ENCODE data around the gene HMCN2. TPM values are rescaled to one million over a fixed set of nuclear protein-coding genes. Genes with fewer than 3 reads are reported as not detected.

HMCN2 gene
- total RNA-seq, 6 experiments from 2014 or later, result under 0.01 to 0.05 (median 0.02) TPM; not detected in 3

GRCh38 chr9:130330202-130330862 is 64.8 kb downstream of the HMCN2 start:
- no peak for DNase-seq
- Mint-ChIP-seq H3K9me3 (no peaks in the 10 kb centered on the region), H3K27ac (no peak overlapping the region), H3K4me1 (ENCODE audit: low read depth) (peaks cover 15% of the 10 kb centered on the region), H3K27me3 (ENCODE audit: insufficient read depth) (peaks cover 33% of the 10 kb centered on the region), H3K36me3 (ENCODE audit: low read depth) (no peaks in the 10 kb centered on the region), H3K4me3 (no peak overlapping the region)
- TF ChIP-seq, protein P1, sequence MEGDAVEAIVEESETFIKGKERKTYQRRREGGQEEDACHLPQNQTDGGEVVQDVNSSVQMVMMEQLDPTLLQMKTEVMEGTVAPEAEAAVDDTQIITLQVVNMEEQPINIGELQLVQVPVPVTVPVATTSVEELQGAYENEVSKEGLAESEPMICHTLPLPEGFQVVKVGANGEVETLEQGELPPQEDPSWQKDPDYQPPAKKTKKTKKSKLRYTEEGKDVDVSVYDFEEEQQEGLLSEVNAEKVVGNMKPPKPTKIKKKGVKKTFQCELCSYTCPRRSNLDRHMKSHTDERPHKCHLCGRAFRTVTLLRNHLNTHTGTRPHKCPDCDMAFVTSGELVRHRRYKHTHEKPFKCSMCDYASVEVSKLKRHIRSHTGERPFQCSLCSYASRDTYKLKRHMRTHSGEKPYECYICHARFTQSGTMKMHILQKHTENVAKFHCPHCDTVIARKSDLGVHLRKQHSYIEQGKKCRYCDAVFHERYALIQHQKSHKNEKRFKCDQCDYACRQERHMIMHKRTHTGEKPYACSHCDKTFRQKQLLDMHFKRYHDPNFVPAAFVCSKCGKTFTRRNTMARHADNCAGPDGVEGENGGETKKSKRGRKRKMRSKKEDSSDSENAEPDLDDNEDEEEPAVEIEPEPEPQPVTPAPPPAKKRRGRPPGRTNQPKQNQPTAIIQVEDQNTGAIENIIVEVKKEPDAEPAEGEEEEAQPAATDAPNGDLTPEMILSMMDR (IDR thresholded peaks at IDR 0.05), result no peak

- no peak overlapping the region for H3K4me3 Mint-ChIP-seq
- H3K4me1 Mint-ChIP-seq (ENCODE audit: low read depth), result peaks cover 15% of the 10 kb centered on the region
- peaks cover 38% of the 10 kb centered on the region for H3K27me3 Mint-ChIP-seq (ENCODE audit: insufficient read depth)
- no peak for DNase-seq
- H3K9me3 Mint-ChIP-seq, result no peaks in the 10 kb centered on the region
- no peak overlapping the region for H3K27ac Mint-ChIP-seq
- H3K36me3 Mint-ChIP-seq (ENCODE audit: low read depth), result no peaks in the 10 kb centered on the region
- TF ChIP-seq, protein P1 (IDR thresholded peaks at IDR 0.05), result no peak
These were observed 65.5 kb downstream of the HMCN2 start for GRCh38 chr9:130331061-130331460.

- TF ChIP-seq, protein P1 (IDR thresholded peaks at IDR 0.05), result no peak
- H3K27me3 Mint-ChIP-seq (ENCODE audit: insufficient read depth), result peaks cover 34% of the 10 kb centered on the region
- H3K4me1 Mint-ChIP-seq (ENCODE audit: low read depth), result peaks cover 15% of the 10 kb centered on the region
- DNase-seq, result peak; percentile 80
- H3K27ac Mint-ChIP-seq, result peak overlapping the region; percentile 42
- H3K4me3 Mint-ChIP-seq, result no peak overlapping the region
- no peaks in the 10 kb centered on the region for H3K9me3 Mint-ChIP-seq
- H3K36me3 Mint-ChIP-seq (ENCODE audit: low read depth), result no peaks in the 10 kb centered on the region
These were observed 66.0 kb downstream of the HMCN2 start for GRCh38 chr9:130331573-130331972.

DNA sequence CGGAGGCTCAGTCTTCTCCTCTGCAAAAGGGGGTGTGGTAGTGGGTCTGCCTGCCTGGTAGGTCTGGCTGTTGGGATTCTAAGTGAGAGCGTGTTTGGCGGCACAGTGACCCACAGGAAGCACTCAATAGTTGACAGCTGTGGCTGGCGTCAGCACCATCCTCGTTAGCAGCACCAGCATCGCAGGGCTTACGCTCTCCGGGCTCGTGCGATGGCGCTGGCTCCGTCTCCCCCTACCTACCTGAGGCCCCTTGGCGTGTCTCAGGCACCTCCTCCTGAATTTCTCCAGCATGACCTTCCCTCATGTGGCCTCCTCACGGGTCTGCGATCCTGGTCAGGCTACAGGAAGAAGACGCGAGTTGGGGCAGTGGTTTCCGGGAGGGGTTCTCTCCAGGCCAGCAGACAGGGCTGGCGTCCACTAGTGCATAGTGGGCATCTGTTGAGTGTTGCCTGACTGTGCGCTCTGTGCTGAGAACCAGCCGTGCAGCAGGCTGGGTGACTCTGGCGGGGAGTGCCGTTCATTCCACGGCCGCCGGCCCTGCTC is 66.9 kb downstream of the HMCN2 start:
- Mint-ChIP-seq H3K9me3 (no peaks in the 10 kb centered on the region), H3K27ac (peak overlapping the region; percentile 42), H3K27me3 (ENCODE audit: insufficient read depth) (peaks cover 28% of the 10 kb centered on the region), H3K4me3 (no peak overlapping the region), H3K36me3 (ENCODE audit: low read depth) (no peaks in the 10 kb centered on the region), H3K4me1 (ENCODE audit: low read depth) (peaks cover 15% of the 10 kb centered on the region)
- DNase-seq, result no peak
- TF ChIP-seq, protein P1 (IDR thresholded peaks at IDR 0.05), result no peak

- Mint-ChIP-seq H3K9me3 (no peaks in the 10 kb centered on the region), H3K27me3 (ENCODE audit: insufficient read depth) (peaks cover 28% of the 10 kb centered on the region), H3K27ac (no peak overlapping the region), H3K36me3 (ENCODE audit: low read depth) (no peaks in the 10 kb centered on the region), H3K4me1 (ENCODE audit: low read depth) (peaks cover 13% of the 10 kb centered on the region), H3K4me3 (no peak overlapping the region)
- TF ChIP-seq, protein P1 (IDR thresholded peaks at IDR 0.05), result no peak
- no peak for DNase-seq
These were observed 67.6 kb downstream of the HMCN2 start for GRCh38 chr9:130333041-130333711.
